NCI-H748 (cell line): Measurements from ENCODE around the gene TBC1D20.
"Not testable (repeated sequence)": the region's sequence is repeated elsewhere in the genome, so short reads cannot be mapped to it uniquely, and the experiment has no call there.

Experiments
- DNase-seq: peaks from one replicate; lab custom pipeline; 2025; ENCODE audit not compliant: unreplicated experiment; lab: John Stamatoyannopoulos, UW

TBC1D20 gene

DNA sequence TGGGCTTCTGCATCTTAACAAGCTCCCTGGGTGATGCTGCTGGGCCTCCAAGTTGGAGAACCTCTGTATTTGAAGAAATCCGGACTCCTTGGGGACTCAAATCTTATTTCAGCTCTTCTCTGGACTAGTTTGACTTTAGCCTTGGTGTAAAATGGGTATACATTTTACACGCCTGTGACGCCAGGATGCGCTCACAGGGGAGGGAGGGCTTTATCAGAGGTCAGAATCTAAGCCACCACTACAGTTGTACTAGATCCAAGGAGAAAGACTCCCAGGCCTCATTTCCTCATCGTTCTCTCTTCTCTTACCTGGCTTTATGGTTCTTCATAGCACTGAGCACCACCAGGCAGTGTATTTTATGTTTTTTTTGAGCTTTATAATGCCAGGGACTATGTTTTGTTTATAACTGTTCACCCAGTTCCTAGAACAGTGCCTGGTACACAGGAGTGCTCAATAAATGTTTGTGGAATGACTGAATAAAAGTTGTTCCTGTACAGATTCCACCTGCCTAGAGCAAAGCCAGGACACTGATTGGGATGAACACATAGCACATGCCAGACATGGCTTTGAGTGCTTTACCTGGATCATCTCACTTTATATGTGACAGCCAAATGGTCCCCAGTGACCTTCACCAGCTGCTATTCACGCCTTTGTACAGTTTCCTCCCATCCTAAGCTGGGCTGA, 59.3 kb downstream of the TBC1D20 start:
- no peak for DNase-seq

DNA sequence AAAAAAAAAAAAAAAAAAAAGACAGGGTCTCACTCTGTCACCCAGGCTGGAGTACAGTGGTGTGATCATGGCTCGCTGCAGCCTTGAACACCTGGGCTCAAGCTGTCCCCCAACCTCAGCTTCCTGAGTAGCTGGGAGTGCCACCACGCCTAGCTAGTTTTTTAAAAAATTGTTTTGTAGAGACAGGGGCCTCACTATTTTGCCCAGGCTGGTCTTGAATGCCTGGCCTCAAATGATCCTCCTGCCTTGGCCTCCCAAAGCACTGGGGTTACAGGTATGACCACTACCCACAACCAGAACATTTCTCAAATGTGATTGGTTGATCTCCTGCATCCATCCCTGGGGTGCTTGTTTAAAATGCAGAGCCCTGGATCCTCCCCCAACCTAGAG, 59.8 kb downstream of the TBC1D20 start:
- DNase-seq = no peak

DNA sequence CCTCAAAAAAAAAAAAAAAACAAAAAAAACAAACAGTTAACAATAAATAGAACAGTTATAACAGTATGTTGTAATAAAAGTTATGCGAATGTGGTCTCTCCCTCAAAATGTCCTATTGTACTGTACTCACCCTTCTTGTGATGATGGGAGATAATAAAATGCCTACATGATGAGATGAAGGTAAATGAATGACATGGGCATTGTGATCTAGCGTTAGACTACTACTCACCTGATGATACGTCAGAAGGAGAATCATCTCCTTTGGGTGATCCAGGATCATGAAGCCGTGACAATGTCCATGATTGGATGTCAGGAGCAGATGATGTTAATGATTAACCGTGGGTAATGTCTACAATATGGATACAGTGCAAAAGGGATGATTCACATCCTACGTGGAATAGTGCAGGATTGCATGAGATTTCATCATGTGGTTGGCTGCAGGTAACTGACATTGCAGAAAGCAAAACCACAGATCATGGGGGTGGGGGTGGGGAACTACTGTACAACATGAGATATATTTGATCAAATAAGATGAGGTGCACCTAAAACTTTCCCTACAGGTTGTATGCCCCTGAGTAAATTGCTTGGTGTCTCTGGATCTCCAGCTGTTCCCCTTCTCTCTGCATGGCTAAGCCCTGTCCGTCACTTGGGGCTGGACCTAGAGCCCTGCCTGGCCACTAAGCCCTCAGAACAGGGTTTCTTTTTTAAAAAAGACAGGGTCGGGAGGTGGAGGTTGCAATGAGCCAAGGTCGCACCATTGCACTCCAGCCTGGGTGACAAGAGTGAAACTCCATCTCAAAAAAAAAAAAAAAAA, 60.4 kb downstream of the TBC1D20 start:
- DNase-seq = peak; percentile 36

DNA sequence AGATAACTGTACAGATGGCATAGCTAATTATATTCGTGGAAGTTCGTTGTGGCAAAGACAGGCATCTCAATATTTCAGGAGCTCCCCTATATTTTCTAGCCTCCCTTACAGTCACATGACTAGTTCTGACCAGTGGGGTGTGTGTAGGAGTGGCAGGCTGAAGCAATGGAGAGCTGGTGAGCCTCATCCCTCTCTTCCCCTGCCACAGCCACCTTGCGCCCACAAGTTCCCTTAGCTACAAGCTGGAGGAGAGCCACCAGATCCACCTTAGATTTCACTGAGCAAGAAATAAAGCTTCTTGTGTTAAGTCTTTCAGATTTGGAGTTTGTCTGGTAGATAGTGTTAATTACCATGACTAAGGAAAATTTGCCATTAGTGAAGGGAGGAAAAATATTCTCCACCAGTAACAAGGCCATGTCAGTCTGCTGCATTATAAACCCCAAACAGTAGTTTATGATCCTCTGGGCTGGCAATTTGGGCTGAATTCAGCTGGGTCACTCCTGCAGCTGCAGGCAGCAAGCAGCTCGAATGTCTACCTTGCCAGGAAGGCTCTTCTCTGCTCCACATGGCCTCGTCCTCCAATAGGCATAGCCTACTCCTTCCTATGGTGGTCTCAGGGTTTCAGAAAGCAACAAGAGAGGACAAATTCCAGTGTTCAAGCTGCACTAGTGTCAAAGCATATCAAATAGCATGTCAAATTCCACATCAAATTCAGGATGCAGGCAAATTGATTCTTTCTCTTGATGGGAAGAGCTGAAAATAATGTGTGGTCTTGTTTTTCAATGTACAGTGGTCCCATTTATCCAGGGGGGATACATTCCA, 61.7 kb downstream of the TBC1D20 start:
- DNase-seq = no peak

DNA sequence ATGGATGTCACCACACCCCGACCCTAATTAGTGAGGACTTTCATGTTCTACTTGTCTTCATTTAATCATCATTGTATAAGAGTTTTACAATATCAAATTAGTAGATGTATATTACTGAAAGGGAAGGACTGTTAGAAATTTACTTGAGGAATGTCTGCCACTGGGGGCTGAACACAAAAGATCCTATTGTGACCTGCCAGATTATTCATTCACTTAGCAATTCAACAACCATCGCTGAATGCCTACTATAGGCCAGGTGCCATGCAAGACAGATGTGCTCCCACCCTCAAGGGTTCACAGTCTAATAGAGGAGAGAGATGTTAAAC, 62.2 kb downstream of the TBC1D20 start:
- no peak for DNase-seq

DNA sequence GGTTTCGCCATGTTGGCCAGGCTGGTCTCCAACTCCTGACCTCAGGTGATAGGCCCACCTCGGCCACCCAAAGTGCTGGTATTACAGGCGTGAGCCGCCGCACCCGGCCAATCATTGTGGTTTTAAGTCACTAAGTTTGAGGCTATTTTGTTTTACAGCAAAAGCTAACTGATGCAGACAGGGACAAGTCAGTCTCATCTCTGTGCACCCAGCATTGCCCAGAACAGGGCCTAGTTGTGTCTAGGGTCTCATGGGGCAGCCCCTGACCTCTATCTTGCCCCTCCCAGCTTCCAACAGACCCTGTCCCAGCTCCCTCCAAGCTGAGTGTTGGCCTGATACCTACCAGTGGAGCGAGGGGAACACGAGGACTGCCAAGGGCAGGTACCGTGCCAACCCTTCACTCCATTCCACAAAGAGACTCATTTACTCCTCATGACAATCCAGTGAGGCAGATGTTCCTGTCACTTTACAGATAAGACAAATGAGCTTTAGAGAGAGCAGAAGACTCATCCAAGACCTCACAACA, 63.1 kb downstream of the TBC1D20 start:
- no peak for DNase-seq

DNA sequence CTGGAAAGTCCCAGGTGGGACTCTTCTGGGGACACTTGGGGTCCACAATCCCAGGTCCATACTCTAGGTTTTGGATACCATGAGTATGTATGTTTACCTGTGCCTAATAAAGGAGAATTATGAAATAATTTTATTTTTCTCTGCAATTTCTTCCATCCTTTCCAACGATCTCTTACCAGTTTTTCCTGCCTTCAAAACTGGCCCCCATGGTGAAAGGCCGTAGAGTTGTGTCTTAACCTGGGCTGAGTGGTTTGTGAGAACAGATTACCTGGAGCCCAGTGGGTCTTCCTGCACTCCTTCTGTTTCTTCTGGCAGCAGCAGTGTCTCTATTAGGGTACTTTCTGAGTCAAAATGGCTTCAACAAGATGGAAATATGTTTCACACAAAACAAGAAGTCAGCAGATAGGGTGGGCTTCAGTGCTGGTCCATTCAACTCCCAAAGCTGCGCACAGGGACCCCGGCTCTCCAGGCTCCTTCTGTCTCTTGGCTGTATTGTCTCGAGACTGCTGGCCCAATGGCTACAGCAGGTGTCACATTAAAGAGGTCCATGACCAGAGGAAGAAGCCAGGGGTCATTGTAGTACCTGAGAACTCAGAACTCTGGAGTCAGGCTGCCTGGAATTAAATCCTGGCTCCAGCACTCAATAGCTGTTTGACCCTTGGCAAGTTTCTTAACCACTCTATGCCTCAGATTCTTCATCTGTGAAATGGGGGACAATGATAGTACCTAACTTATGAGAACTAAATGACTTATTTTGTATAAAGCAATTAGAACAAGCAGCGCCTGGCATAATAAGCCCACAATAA, 64.7 kb downstream of the TBC1D20 start:
- no peak for DNase-seq

DNA sequence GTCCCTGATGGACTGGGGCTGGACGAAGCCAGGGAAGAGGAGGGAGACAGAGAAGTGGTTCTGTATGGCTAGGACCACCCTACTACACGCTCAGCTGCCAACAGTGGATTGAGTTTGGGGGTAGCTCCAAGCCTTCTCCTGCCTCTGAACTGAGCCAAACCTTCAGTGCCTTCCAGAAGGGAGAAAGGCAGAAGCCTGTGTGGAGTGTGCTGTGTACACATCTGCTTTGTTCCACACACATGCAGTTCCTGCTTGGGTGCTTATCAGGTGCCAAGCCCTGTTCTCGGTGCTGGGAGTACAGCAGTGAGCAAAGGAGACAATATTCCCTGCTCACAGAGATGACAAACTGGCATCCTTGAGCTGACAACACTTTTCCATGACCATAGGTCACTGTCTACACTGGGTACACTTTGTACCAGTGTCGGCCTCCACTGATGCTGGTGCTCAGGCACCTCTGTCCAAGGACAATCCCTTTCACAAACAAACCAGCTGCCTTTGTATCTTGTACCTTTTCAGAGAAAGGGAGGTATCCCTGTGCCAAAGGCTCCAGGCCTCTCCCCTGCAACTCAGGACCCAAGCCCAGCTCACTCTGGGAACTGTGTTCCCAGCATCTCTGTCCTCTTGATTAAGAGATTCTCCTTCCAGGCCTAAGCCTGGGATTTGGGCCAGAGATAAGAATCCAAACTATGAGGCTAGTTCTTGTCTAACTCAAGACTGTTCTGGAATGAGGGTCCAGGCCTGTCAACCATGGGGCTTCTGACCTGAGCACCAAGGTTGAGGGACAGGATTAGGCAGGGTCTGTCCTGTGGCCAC, 65.5 kb downstream of the TBC1D20 start:
- no peak for DNase-seq

DNA sequence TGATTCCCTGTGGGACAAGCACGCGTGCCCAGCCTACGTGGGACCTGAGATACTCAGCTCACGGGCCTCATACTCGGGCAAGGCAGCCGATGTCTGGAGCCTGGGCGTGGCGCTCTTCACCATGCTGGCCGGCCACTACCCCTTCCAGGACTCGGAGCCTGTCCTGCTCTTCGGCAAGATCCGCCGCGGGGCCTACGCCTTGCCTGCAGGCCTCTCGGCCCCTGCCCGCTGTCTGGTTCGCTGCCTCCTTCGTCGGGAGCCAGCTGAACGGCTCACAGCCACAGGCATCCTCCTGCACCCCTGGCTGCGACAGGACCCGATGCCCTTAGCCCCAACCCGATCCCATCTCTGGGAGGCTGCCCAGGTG, 66.1 kb downstream of the TBC1D20 start:
- DNase-seq = no peak

DNA sequence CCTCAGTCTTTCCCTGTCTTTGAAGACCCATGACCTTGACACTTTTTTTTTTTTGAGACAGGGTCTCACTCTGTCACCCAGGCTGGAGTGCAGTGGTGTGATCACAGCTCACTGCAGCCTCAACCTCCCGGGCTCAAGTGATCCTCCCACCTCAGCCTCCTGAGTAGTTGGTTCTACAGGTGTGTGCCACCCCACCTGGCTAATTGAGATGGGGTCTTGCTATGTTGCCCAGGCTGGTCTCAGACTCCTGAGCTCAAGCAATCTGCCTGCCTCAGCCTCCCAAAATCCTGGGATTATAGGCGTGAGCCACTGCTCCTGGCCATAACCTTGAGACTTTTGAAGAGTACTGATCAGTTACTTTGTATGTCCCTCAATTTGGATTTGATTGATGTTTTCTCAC, 69.0 kb downstream of the TBC1D20 start:
- DNase-seq = not testable (repeated sequence)

DNA sequence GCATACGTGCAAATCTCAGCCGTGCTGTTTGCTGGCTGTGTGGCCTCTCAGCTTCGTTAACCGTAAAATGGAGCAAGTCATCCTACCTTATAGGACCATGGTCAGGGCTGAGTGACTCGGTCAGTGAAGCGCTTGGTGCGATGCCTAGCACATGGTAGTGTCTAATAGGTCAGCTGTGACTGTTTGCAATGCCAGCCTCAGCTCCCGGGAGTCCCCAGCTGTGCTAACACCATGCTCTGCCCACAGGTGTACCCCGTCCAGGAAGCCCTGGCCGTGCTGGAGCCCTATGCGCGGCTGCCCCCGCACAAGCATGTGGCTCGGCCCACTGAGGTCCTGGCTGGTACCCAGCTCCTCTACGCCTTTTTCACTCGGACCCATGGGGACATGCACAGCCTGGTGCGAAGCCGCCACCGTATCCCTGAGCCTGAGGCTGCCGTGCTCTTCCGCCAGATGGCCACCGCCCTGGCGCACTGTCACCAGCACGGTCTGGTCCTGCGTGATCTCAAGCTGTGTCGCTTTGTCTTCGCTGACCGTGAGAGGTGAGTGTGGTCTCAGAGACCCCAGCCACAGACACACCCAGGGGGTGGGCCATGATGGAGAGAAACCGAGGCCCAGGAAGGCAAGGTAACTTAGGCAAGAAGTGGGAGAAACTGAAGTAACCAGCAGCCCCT, 71.2 kb downstream of the TBC1D20 start:
- no peak for DNase-seq

DNA sequence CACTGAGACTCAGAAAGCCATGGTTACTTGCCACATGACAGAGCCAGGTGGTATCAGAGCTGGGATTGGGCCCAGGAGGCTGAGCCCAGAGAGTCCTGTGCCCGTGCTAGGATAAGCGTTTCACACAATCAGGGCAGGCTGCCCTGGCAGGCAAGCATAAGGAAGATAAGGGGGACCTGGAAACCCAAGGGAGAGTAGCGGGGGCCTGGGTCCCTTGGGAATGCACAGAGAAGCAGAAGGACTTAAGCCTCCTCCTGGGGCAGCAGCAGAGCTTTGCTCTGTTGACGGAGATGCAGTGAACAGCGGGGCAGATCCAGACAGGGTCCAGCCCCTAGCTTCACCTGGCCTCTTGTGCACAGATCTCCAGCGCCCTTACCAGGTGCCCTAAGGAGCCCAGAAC, 73.1 kb downstream of the TBC1D20 start:
- no peak for DNase-seq

DNA sequence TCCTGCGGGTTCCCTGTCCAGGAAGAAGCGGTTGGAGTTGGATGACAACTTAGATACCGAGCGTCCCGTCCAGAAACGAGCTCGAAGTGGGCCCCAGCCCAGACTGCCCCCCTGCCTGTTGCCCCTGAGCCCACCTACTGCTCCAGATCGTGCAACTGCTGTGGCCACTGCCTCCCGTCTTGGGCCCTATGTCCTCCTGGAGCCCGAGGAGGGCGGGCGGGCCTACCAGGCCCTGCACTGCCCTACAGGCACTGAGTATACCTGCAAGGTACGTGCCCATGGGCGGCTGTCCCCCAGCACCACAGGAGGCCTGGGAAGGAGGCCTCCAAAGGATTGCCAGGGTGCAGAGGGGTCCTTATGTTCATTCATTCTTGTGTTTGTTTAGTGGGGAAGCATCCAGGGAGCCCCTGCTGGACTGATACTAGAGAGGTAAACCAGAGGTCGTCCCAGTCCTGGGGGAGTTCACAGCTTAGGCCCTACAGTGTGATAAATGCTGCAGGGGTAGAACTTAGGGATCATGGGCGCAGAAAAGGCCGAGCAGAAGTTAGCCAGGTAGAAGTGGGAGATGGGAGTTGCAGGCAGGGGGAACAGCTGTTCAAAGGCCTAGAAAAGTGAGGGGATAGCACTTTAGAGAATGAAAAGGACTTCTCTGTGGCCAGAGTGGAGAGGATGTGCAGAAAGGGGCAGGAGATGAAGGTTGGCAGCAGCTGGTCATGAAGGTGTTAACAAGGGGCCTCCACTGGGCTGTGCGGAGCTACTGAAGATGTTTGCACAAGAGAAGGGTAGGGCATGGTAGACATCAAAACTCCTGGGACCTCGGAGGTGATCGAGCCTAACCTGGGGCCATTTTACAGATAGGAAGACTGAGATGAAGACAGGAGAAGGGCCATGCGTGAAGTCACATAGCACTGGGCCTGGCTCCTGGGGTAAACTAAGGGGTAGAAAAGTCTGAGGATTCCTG, 74.0 kb downstream of the TBC1D20 start:
- DNase-seq = no peak

DNA sequence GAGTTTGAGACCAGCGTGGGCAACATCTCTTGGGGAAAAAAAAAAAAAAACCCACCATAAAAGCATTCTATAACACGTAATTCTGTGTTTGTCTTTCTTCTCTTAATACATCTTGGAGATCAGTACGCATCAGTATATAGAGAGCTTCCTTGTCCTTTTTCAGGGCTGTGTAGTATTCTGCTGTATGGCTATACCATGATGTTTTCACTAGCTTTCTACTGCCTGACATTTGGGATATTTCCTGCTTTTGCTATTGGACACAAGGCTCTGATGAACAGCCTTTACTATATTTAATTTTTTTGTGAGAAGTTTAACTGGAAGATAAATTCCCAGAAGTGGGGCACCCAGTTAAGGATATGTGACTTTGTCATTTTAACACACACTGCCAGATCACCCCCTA, 74.8 kb downstream of the TBC1D20 start:
- no peak for DNase-seq

DNA sequence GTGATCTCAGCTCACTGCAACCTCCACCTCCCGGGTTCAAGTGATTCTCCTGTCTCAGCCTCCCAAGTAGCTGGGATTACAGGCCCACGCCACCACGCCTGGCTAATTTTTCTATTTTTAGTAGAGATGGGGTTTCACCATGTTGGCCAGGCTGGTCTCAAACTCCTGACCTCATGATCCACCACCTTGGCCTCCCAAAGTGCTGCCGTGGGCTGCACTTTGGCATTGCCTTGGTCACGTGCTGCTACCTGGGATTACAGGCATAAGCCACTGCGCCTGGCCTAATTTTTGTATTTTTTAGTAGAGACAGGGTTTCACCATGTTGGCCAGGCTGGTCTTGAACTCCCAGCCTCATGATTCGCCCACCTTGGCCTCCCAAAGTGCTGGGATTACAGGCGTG, 75.7 kb downstream of the TBC1D20 start:
- DNase-seq = not testable (repeated sequence)
